Liver (tissue), 9 donors: ENCODE data around the gene DIS3L2. TPM values are rescaled to one million over a fixed set of nuclear protein-coding genes. Genes with fewer than 3 reads are reported as not detected.

Source experiments
- DNase-seq: peaks from one replicate; pipeline ENCODE4 v3.0.0-alpha.2; 2017; ENCODE audit warnings: low spot score
- H3K27ac ChIP-seq, 2 donors: one replicate each; pipeline ENCODE4 v1.7.0; 2013; ENCODE audit warnings: inconsistent platforms in 2 of 2, low read length in 2 of 2, control low read depth in 1 of 2, low read depth in 1 of 2, mild to moderate bottlenecking in 1 of 2
- H3K27me3 ChIP-seq, 4 donors: one replicate each; pipeline versions ENCODE4 v1.6.1 to v1.7.0; 2013; ENCODE audit warnings: low read length in 3 of 4, inconsistent platforms in 1 of 4, mild to moderate bottlenecking in 1 of 4, moderate library complexity in 1 of 4; ENCODE audit not compliant: control insufficient read depth in 4 of 4, insufficient read depth in 4 of 4
- H3K36me3 ChIP-seq, 4 donors: one replicate each; pipeline versions ENCODE4 v1.6.1 to v1.7.0; 2013; ENCODE audit warnings: low read length in 3 of 4, mild to moderate bottlenecking in 3 of 4, low read depth in 1 of 4, moderate library complexity in 1 of 4; ENCODE audit not compliant: control insufficient read depth in 4 of 4, insufficient read depth in 3 of 4
- H3K4me1 ChIP-seq, 4 donors: one replicate each; pipeline versions ENCODE4 v1.6.1 to v1.7.0; 2013; ENCODE audit warnings: low read length in 3 of 4, mild to moderate bottlenecking in 3 of 4, moderate library complexity in 1 of 4; ENCODE audit not compliant: control insufficient read depth in 4 of 4, insufficient read depth in 4 of 4
- H3K4me3 ChIP-seq, 3 donors: one replicate each; pipeline versions ENCODE4 v1.6.1 to v1.7.0; 2013; ENCODE audit warnings: low read length in 3 of 3, control low read depth in 1 of 3, low read depth in 1 of 3, mild to moderate bottlenecking in 1 of 3
- H3K9ac ChIP-seq, 2 donors: one replicate each; pipeline ENCODE4 v1.7.0; 2013; ENCODE audit warnings: low read length in 2 of 2, mild to moderate bottlenecking in 2 of 2, moderate library complexity in 2 of 2, control low read depth in 1 of 2, low read depth in 1 of 2
- H3K9me3 ChIP-seq, 4 donors: one replicate each; pipeline versions ENCODE4 v1.6.1 to v1.7.0; 2013; ENCODE audit warnings: low read length in 3 of 4; ENCODE audit not compliant: control insufficient read depth in 4 of 4
- CTCF ChIP-seq: fragments of 150-350 bp; IDR thresholded peaks from 2 replicates; pipeline ENCODE4 v1.5.1; 2017; ENCODE audit warnings: improper control_type of control experiment, low read depth, low read length; ENCODE audit not compliant: missing input control
- FOXA1 ChIP-seq: IDR thresholded peaks from 2 replicates; pipeline ENCODE4 v1.6.1; 2016; ENCODE audit warnings: antibody characterized with exemption
- FOXA2 ChIP-seq: IDR thresholded peaks from 2 replicates; pipeline ENCODE4 v1.6.1; 2016; ENCODE audit warnings: antibody characterized with exemption
- GABPA ChIP-seq, 2 donors: IDR thresholded peaks in 1 of 2; conservative IDR thresholded peaks in 1 of 2; 2 replicates each; pipeline ENCODE4 v1.6.1; 2016; ENCODE audit warnings: antibody characterized with exemption in 2 of 2, mild to moderate bottlenecking in 1 of 2, moderate library complexity in 1 of 2
- HNF4A ChIP-seq, 2 donors: conservative IDR thresholded peaks; 2 replicates each; pipeline ENCODE4 v1.6.1; 2016; ENCODE audit warnings: antibody characterized with exemption in 2 of 2, mild to moderate bottlenecking in 2 of 2
- HNF4G ChIP-seq: IDR thresholded peaks from 2 replicates; pipeline ENCODE4 v1.6.1; 2016; ENCODE audit warnings: antibody characterized with exemption
- JUND ChIP-seq, 2 donors: IDR thresholded peaks; 2 replicates each; pipeline ENCODE4 v1.6.1; 2016; ENCODE audit warnings: antibody characterized with exemption in 2 of 2
- NR2F2 ChIP-seq: IDR thresholded peaks from 2 replicates; pipeline ENCODE4 v1.6.1; 2016; ENCODE audit warnings: antibody characterized with exemption
- RAD21 ChIP-seq, 2 donors: IDR thresholded peaks; 2 replicates each; pipeline ENCODE4 v1.6.1; 2016; ENCODE audit warnings: antibody characterized with exemption in 2 of 2, mild to moderate bottlenecking in 2 of 2
- RXRA ChIP-seq, 2 donors: IDR thresholded peaks; 2 replicates each; pipeline ENCODE4 v1.6.1; 2017 to 2018; ENCODE audit warnings: antibody characterized with exemption in 2 of 2, mild to moderate bottlenecking in 1 of 2
- TAF1 ChIP-seq: conservative IDR thresholded peaks from 2 replicates; pipeline ENCODE4 v1.6.1; 2016; ENCODE audit warnings: antibody characterized with exemption, mild to moderate bottlenecking
- WGBS: extraction: QIAGEN DNeasy Blood & Tissue Kit; methylation state at CpG from one replicate; pipeline ENCODE4 v1.1.7; 2013; 5-methylcytosine and 5-hydroxymethylcytosine counted together
- polyA plus RNA-seq, 2 donors: library from polyadenylated mRNA; stranded (reverse) in 1 of 2; unstranded in 1 of 2; fragments of 200-250 nt in 1 of 2; fragments of >200 nt in 1 of 2; fragmentation: Nextera tagmentation in 1 of 2; extraction: Ambion mirVana in 1 of 2; gene quantifications; one replicate each; pipeline versions ENCODE4 v1.2.1 to v1.2.3, GENCODE V29; 2013 to 2015
- total RNA-seq, 2 donors: library from RNA; depleted of rRNA; stranded (reverse); fragments of >200 nt; gene quantifications; one replicate each; pipeline ENCODE4 v1.2.3, GENCODE V29; 2014
- TF ChIP-seq, protein P1 (sequence below): IDR thresholded peaks from 2 replicates; pipeline ENCODE4 v1.6.1; 2016; ENCODE audit warnings: antibody characterized with exemption
- TF ChIP-seq, protein P2 (sequence below): IDR thresholded peaks from 2 replicates; pipeline ENCODE4 v1.6.1; 2016; ENCODE audit warnings: antibody characterized with exemption, mild to moderate bottlenecking
- TF ChIP-seq, protein P3 (sequence below): IDR thresholded peaks from 2 replicates; pipeline ENCODE4 v1.6.1; 2016; ENCODE audit warnings: antibody characterized with exemption
- donor health status: healthy.
- donor health status: healthy.
- donor health status: healthy.
- donor health status: healthy.
- donor health status: healthy.

Gene DIS3L2
- total and polyA plus RNA-seq, 4 donors: 5.7 to 21.5 (median 8.8) TPM

- Histone ChIP-seq H3K9me3 (no peaks in the 10 kb centered on the region), H3K36me3 (peaks cover 0 to 24% (median 16%) of the 10 kb centered on the region in 4 donors), H3K27me3 (no peaks in the 10 kb centered on the region), H3K4me3 (no peak overlapping the region), H3K27ac (no peak overlapping the region), H3K4me1 (no peaks in the 10 kb centered on the region), H3K9ac (no peak overlapping the region)
- TF ChIP-seq NR2F2: peak; percentile 72
- TF ChIP-seq JUND (IDR thresholded peaks at IDR 0.05): no peak
- no peak for DNase-seq
- WGBS: 78% methylated on average over 3 of the region's 3 CpGs
Observed at GRCh38 chr2:232260075-232260474, 298.6 kb downstream of the DIS3L2 start.

DNA sequence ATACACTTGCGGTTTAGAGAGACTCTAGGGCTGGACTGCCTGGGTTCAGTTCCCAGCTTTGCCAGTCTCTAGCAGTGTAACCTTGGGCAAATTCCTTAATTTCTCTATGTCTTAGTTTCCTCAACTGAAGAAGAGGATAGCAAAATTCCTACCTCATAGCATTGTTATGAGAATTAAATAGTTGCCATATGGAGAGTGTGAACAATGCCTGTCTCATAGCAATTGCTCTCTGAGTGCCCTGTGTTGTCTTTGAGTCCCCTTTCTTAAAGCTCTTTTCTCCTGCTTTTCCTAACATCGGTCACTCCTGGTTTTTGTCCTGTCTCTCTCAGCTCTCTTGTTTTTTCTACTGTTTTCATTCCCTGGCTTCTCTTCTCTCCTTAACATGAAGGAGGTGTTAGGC is 300.3 kb downstream of the DIS3L2 start:
- DNase-seq: no peak
- peaks cover 0 to 24% (median 15%) of the 10 kb centered on the region in 4 donors for H3K36me3 ChIP-seq
- WGBS: 96% methylated on average over 2 of the region's 2 CpGs
- H3K4me3 ChIP-seq: no peak overlapping the region
- no peak for TF ChIP-seq RXRA (IDR thresholded peaks at IDR 0.05)
- no peak for TF ChIP-seq GABPA (IDR thresholded peaks at IDR 0.05 in 1 of 2, conservative IDR thresholded peaks at IDR 0.05 in 1 of 2)
- TF ChIP-seq FOXA1: no peak
- TF ChIP-seq HNF4A (conservative IDR thresholded peaks at IDR 0.05): no peak
- TF ChIP-seq, protein P1, sequence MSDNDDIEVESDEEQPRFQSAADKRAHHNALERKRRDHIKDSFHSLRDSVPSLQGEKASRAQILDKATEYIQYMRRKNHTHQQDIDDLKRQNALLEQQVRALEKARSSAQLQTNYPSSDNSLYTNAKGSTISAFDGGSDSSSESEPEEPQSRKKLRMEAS: no peak
- TF ChIP-seq RAD21 (IDR thresholded peaks at IDR 0.05): no peak
- no peak for TF ChIP-seq CTCF
- TF ChIP-seq, protein P2, sequence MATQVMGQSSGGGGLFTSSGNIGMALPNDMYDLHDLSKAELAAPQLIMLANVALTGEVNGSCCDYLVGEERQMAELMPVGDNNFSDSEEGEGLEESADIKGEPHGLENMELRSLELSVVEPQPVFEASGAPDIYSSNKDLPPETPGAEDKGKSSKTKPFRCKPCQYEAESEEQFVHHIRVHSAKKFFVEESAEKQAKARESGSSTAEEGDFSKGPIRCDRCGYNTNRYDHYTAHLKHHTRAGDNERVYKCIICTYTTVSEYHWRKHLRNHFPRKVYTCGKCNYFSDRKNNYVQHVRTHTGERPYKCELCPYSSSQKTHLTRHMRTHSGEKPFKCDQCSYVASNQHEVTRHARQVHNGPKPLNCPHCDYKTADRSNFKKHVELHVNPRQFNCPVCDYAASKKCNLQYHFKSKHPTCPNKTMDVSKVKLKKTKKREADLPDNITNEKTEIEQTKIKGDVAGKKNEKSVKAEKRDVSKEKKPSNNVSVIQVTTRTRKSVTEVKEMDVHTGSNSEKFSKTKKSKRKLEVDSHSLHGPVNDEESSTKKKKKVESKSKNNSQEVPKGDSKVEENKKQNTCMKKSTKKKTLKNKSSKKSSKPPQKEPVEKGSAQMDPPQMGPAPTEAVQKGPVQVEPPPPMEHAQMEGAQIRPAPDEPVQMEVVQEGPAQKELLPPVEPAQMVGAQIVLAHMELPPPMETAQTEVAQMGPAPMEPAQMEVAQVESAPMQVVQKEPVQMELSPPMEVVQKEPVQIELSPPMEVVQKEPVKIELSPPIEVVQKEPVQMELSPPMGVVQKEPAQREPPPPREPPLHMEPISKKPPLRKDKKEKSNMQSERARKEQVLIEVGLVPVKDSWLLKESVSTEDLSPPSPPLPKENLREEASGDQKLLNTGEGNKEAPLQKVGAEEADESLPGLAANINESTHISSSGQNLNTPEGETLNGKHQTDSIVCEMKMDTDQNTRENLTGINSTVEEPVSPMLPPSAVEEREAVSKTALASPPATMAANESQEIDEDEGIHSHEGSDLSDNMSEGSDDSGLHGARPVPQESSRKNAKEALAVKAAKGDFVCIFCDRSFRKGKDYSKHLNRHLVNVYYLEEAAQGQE: no peak
- TF ChIP-seq, protein P3, sequence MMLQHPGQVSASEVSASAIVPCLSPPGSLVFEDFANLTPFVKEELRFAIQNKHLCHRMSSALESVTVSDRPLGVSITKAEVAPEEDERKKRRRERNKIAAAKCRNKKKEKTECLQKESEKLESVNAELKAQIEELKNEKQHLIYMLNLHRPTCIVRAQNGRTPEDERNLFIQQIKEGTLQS: no peak
- TF ChIP-seq NR2F2: no peak
- TF ChIP-seq TAF1: no peak
- TF ChIP-seq HNF4G: no peak
- H3K27ac ChIP-seq: no peak overlapping the region
- no peaks in the 10 kb centered on the region for H3K9me3 ChIP-seq
- no peaks in the 10 kb centered on the region for H3K4me1 ChIP-seq
- H3K9ac ChIP-seq: no peak overlapping the region
- H3K27me3 ChIP-seq: no peaks in the 10 kb centered on the region

DNA sequence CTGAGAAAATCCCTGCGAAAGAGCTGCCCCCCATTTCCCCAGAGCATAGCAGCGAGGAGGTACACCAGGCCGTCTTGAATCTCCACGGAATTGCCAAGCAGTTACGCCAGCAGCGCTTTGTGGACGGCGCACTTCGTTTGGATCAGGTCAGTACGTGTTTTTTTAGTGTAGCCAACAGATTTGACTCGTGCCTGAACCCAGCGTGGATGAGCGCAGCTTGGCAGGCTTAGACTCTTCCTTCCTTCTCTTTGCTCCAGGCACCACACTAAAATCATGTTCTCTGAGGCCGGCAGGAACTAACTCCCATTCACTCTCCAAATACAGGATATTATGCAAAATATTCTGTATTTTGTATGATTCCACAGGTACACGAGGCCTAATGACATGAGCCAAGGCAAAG is 301.8 kb downstream of the DIS3L2 start:
- H3K27me3 ChIP-seq: no peaks in the 10 kb centered on the region
- no peak overlapping the region for H3K27ac ChIP-seq
- 97% methylated on average over 15 of the region's 15 CpGs for WGBS
- H3K4me3 ChIP-seq: no peak overlapping the region
- no peak for DNase-seq
- no peak overlapping the region for H3K9ac ChIP-seq
- no peaks in the 10 kb centered on the region for H3K9me3 ChIP-seq
- peaks cover 0 to 24% (median 12%) of the 10 kb centered on the region in 4 donors for H3K36me3 ChIP-seq
- TF ChIP-seq, protein P2: no peak
- no peak for TF ChIP-seq FOXA1
- TF ChIP-seq FOXA2: no peak
- no peak for TF ChIP-seq RAD21 (IDR thresholded peaks at IDR 0.05)
- TF ChIP-seq, protein P3: no peak
- TF ChIP-seq HNF4A (conservative IDR thresholded peaks at IDR 0.05): no peak
- no peaks in the 10 kb centered on the region for H3K4me1 ChIP-seq
